GM12875 (cell line): Measurements from ENCODE around the gene TPD52L1.

Experiments
- H3K4me3 ChIP-seq: one replicate; pipeline ENCODE4 v1.5.1; 2011; ENCODE audit warnings: low read depth, low read length, control low read depth
- TF ChIP-seq, protein P1 (sequence below): IDR thresholded peaks from 2 replicates; pipeline ENCODE4 v1.5.1; 2011; ENCODE audit warnings: low read depth, mild to moderate bottlenecking, control low read depth, inconsistent platforms, low read length, moderate library complexity, borderline replicate concordance; ENCODE audit not compliant: insufficient read depth

TPD52L1 gene

DNA sequence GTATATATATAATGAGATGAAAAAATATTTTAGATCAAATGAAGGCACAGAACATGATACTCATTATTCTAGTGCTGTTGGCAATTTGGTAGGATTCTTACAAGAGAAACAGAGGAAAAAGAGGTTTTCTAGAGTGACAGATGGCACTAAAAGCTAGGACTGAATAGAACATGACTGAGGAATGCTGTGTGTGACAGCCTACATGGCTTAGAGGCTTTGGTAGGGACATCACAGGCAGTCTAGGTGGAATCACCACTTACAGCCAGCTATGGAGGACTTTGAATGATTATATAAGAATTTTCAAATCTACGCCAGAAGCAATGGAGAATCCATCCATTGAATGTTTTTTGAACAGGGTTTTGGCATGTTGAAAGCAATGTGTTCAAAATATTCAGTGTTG lies 52.8 kb downstream of the TPD52L1 start:
- TF ChIP-seq, protein P1, sequence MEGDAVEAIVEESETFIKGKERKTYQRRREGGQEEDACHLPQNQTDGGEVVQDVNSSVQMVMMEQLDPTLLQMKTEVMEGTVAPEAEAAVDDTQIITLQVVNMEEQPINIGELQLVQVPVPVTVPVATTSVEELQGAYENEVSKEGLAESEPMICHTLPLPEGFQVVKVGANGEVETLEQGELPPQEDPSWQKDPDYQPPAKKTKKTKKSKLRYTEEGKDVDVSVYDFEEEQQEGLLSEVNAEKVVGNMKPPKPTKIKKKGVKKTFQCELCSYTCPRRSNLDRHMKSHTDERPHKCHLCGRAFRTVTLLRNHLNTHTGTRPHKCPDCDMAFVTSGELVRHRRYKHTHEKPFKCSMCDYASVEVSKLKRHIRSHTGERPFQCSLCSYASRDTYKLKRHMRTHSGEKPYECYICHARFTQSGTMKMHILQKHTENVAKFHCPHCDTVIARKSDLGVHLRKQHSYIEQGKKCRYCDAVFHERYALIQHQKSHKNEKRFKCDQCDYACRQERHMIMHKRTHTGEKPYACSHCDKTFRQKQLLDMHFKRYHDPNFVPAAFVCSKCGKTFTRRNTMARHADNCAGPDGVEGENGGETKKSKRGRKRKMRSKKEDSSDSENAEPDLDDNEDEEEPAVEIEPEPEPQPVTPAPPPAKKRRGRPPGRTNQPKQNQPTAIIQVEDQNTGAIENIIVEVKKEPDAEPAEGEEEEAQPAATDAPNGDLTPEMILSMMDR, result no peak
- no peak overlapping the region for H3K4me3 ChIP-seq

DNA sequence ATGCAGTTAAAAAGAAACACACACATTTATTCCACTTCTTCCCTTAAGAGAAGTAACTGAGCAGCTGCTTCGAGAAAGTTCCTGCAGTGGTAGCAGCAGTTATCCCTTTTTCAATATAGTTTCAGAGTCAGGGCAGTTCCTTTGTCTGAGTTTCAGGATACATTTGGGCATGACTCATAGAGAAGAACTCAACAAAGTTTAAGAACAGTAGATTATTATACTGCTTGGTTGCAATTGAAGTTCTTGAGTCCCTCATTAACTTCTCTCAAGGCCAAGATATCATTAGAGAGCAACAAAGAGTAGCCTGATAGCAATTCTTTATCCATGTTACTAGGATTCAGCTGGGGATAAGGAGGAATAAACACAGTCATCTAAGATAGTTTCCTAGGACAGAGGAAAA lies 54.4 kb downstream of the TPD52L1 start:
- TF ChIP-seq, protein P1, result no peak

DNA sequence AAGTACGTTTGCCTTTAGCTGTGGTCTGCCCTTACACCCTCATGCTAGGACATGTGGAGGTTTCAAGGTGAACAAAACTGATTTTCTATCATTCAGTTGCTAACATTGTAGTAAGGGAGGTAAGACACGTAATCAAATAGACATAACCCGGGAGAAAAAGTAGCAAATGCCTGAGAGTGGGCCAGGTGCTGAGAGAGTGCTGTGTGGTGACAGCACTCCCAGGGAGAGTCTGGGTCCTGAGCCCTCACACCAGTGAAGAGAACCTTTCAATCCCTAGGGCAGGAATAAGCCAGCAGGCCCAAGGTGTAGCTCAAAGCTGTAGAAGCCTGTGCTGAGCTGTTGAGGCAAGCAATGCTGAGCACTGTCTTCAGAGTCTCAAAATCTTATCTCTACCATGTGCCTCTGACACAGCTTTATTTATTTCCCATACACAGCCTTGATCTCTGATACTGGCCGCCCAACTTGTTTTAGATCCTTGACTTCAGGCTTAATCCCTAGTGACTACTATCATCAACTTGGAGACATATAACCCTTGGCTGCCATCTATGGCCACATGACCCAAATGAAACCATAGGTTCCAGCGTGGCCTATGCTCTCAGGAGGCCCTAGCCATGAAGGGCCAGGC lies 55.2 kb downstream of the TPD52L1 start:
- TF ChIP-seq, protein P1, result no peak

More for the DNA sequence above, 54.4 kb downstream of the TPD52L1 start:
- H3K4me3 ChIP-seq, result no peak overlapping the region

DNA sequence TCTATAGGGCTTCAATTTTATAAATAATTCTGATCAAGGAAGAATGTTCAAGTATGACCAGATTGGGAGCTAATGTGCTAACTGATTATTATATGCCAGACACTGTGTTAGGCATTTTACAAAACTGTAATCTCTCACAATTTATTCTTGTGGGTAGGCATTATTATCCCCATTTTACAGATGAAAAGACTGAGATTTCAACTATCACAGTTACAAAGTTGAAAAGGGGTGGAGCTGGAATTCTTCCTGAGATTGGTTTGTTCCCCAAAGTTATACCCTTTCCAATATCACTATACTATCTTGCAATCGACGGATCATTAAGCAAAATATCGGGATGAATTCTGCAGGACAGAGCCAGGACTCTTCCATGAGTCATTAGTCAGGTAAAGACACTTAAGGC lies 57.1 kb downstream of the TPD52L1 start:
- no peak overlapping the region for H3K4me3 ChIP-seq
- TF ChIP-seq, protein P1, result no peak

More for the DNA sequence above, 55.2 kb downstream of the TPD52L1 start:
- H3K4me3 ChIP-seq, result no peak overlapping the region

DNA sequence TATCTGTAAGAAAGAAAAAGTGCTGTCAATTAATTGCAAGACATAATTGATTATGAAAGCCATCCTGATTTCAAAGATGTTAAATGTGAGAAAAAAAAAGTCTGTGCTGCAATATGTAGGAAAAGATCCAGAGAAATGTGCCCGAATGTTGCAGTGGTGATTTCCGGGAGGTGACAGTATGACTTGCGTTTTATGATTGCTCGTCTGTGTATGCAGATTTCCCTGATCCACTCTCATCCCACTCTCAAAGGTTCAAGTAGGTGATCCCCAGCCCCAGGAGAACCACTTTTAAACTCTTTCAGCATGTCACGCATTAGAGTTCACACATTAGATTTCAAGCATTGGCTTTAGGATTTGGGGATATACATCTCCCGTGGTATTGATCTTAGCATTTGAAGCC lies 57.8 kb downstream of the TPD52L1 start:
- no peak overlapping the region for H3K4me3 ChIP-seq
- TF ChIP-seq, protein P1, result no peak

DNA sequence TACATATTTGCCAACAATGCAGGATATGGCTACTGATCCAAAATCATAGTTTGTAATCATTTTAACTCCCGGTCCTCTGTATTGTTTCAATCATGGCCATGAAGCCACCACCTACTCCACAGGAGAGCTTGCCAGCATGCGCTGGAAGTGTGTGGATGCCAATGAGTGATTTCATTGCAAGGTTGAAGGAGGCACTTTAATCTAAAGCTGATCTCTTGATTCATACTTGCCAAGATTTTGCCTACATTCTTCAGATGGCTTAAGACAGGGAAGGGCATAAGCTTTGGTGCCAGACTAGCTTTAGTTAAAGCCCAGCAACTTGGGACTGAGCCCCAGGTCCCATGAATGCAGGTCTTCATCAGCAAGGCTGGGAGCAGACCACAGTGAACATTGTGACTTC lies 58.8 kb downstream of the TPD52L1 start:
- TF ChIP-seq, protein P1, result no peak
- no peak overlapping the region for H3K4me3 ChIP-seq

DNA sequence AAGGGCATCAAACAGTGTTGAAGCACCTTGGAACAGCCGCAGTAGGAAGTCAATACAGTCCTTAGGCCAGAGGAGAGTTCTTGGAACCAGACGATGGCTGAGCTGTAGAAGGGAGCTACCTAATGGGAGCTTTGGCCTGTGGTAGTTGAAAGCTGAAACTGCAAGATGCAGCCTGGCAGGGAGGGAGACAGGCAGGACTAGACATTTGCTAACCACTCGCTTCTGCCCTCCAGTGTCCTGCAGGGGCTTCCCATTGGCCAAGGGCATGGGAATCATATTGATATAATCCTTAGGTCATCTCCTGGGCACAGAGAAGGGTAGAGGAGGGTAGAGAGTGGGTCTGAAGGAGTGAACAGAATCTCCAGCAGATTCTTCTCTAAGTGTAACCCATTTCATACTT lies 60.4 kb downstream of the TPD52L1 start:
- TF ChIP-seq, protein P1, result no peak
- H3K4me3 ChIP-seq, result no peak overlapping the region
